A673 (cell line): ENCODE data around the gene OBSCN.

Experiments
- EZH2 ChIP-seq: fragments of 200-600 bp; sonication (generic); IDR thresholded peaks from 2 replicates; pipeline ENCODE4 v1.6.1; 2017; ENCODE audit warnings: borderline replicate concordance, low read depth, mild to moderate bottlenecking, mixed read lengths, antibody characterized with exemption, low read length; ENCODE audit not compliant: poor library complexity, severe bottlenecking
- TF ChIP-seq, protein P1 (sequence below): fragments of 300-800, 200-600 bp; sonication (generic); conservative IDR thresholded peaks from 2 replicates; pipeline ENCODE4 v1.5.1; 2017; ENCODE audit warnings: low read depth, mild to moderate bottlenecking, antibody characterized with exemption, low read length, moderate library complexity, mixed read lengths

GRCh38 chr1:228343191-228343661, 135.4 kb downstream of the OBSCN start:
- TF ChIP-seq, protein P1, sequence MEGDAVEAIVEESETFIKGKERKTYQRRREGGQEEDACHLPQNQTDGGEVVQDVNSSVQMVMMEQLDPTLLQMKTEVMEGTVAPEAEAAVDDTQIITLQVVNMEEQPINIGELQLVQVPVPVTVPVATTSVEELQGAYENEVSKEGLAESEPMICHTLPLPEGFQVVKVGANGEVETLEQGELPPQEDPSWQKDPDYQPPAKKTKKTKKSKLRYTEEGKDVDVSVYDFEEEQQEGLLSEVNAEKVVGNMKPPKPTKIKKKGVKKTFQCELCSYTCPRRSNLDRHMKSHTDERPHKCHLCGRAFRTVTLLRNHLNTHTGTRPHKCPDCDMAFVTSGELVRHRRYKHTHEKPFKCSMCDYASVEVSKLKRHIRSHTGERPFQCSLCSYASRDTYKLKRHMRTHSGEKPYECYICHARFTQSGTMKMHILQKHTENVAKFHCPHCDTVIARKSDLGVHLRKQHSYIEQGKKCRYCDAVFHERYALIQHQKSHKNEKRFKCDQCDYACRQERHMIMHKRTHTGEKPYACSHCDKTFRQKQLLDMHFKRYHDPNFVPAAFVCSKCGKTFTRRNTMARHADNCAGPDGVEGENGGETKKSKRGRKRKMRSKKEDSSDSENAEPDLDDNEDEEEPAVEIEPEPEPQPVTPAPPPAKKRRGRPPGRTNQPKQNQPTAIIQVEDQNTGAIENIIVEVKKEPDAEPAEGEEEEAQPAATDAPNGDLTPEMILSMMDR, result no peak
- no peak for TF ChIP-seq EZH2
